Lung microvascular endothelial cell (primary cell): ENCODE measurements around the gene KLC4. TPM values are rescaled to one million over a fixed set of nuclear protein-coding genes. Genes with fewer than 3 reads are reported as not detected.

ENCODE experiments used
- DNase-seq, 2 donors: peaks; one replicate each; pipeline versions ENCODE4 v3.0.0 to v3.0.0-alpha.2; 2010; ENCODE audit warnings: low read depth in 2 of 2
- total RNA-seq: library from RNA; depleted of rRNA; stranded (reverse); fragments of >200 nt; gene quantifications from 2 replicates; pipeline ENCODE4 v1.2.1, GENCODE V29; 2014

The KLC4 gene
- total RNA-seq, 1 donor from 2014 or later, result 19.2 TPM

- DNase-seq, result no peak
Measured at GRCh38 chr6:43123461-43124314, 64.3 kb downstream of the KLC4 start.

GRCh38 chr6:43124481-43124880 lies 65.0 kb downstream of the KLC4 start:
- DNase-seq, result no peak

Other genes with a start within 250 kb of the KLC4 start
- gene RPL7L1, start 180.0 kb upstream of the KLC4 start, total RNA-seq, result 76.5 and 91.5 TPM in 2 replicates
- gene PTCRA, start 143.6 kb upstream of the KLC4 start, total RNA-seq, result not detected in 2 replicates
- 16.6 and 38.1 TPM in 2 replicates for gene CNPY3, start 130.2 kb upstream of the KLC4 start, total RNA-seq
- under 0.01 TPM in 1 of 2 replicates, not detected in the other for gene GNMT, start 98.9 kb upstream of the KLC4 start, total RNA-seq
- gene PEX6, start 80.5 kb upstream of the KLC4 start, total RNA-seq, result 6.3 and 19.2 TPM in 2 replicates
- gene PPP2R5D, start 75.1 kb upstream of the KLC4 start, total RNA-seq, result 19.2 and 22.0 TPM in 2 replicates
- gene MEA1, start 45.7 kb upstream of the KLC4 start, total RNA-seq, result 33.3 and 47.0 TPM in 2 replicates
- 104 and 126 TPM in 2 replicates for gene KLHDC3, start 45.4 kb upstream of the KLC4 start, total RNA-seq
- 58.9 and 64.9 TPM in 2 replicates for gene RRP36, start 38.0 kb upstream of the KLC4 start, total RNA-seq
- 15.0 and 19.4 TPM in 2 replicates for gene CUL7, start 5.8 kb upstream of the KLC4 start, total RNA-seq
- gene MRPL2, start 197 bp upstream of the KLC4 start, total RNA-seq, result 9.4 and 11.3 TPM in 2 replicates
- gene PTK7, start 16.7 kb downstream of the KLC4 start, total RNA-seq, result 17.2 and 26.8 TPM in 2 replicates
- 8.3 and 12.7 TPM in 2 replicates for gene SRF, start 111.6 kb downstream of the KLC4 start, total RNA-seq
- gene CUL9, start 122.6 kb downstream of the KLC4 start, total RNA-seq, result 11.6 and 19.6 TPM in 2 replicates
- 26.8 and 50.3 TPM in 2 replicates for gene DNPH1, start 169.8 kb downstream of the KLC4 start, total RNA-seq
- gene TTBK1, start 183.8 kb downstream of the KLC4 start, total RNA-seq, result under 0.01 TPM in 1 of 2 replicates, not detected in the other
- gene SLC22A7, start 238.6 kb downstream of the KLC4 start, total RNA-seq, result not detected in 2 replicates
- gene CRIP3, start 249.2 kb downstream of the KLC4 start, total RNA-seq, result not detected in 2 replicates